GM23248 (cell line): ENCODE measurements around the gene OPTC.

Experiments
- EZH2 ChIP-seq: fragments of 200-600 bp; sonication (generic); IDR thresholded peaks from 2 replicates; pipeline ENCODE4 v1.6.1; 2018; ENCODE audit warnings: antibody characterized with exemption, mild to moderate bottlenecking; ENCODE audit not compliant: insufficient read depth, poor library complexity, severe bottlenecking
- EZH2phosphoT487 ChIP-seq: fragments of 200-600 bp; sonication (generic); IDR thresholded peaks from 2 replicates; pipeline ENCODE4 v1.6.1; 2018; ENCODE audit warnings: antibody characterized with exemption, moderate library complexity, mild to moderate bottlenecking, low read depth; ENCODE audit not compliant: insufficient read depth

- no peak for TF ChIP-seq EZH2
- no peak for TF ChIP-seq EZH2phosphoT487
Measured at GRCh38 chr1:203462878-203463277, 31.1 kb upstream of the OPTC start.
